Cardiac septum (tissue), 1 donor: ENCODE results near the gene RBM39. TPM values are rescaled to one million over a fixed set of nuclear protein-coding genes. Genes with fewer than 3 reads are reported as not detected.
"Not testable (repeated sequence)": the region's sequence is repeated elsewhere in the genome, so short reads cannot be mapped to it uniquely, and the experiment has no call there.

Experiments used
- DNase-seq: peaks from one replicate; pipeline ENCODE4 v3.0.0-alpha.2; 2020; ENCODE audit warnings: low spot score
- intact Hi-C: fragments of 100-400 bp; cut with DNase I; formaldehyde crosslinking; loops from one replicate; pipeline ENCODE4 v1.14.0; 2022
- total RNA-seq: library from RNA; stranded (reverse); fragmentation: NEBNext Ultra II Directional; extraction: Animal tissue kit (Norgen Biotek cat#: 25700); gene quantifications from one replicate; pipeline ENCODE4 v1.2.1, GENCODE V29; 2021
- donor health status: DM: no; HTN: no; CAD: no.

The RBM39 gene
- total RNA-seq, 1 donor from 2014 or later: 167 TPM

DNA sequence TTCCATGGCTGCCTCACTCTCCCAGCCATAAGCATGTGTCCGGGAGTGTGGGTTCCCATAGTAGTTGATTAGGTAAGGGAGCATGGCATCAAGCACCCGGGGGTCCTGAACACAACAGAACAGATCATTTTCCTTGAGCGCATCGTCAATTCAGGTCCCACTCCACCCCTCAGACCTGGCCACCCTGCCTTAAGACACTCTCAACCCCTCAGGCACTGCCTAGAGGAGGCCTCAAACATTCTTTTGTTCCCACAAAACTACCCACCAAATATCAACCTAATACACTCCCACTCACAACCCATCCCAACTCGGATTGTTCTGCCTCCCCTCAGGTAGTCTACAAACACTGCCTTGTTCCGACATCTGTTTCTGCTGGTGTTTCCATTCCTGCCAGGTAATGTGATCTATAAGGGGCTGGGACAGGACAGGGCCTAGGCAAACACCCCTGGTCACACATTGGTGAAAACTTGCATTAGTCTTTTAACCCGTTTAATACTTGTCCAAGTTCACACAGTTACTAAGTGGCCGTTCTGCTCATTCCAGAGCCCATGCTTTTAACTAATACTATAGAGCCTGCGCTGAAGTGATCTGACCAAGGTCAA lies 44.3 kb downstream of the RBM39 start:
- DNase-seq: no peak
- intact Hi-C loops: loop anchor here (2.0 to 10.0 kb wide), 3 partner anchors 33 to 187 kb away; partner anchors contain the start of genes CPNE1, RBM12 and RBM39

- no peak for DNase-seq
- intact Hi-C loops: loop anchor here (5.0 to 10.0 kb wide), 2 partner anchors 46 to 189 kb away; partner anchors contain the start of gene RBM39
Observed at GRCh38 chr20:35695978-35696377, 46.1 kb downstream of the RBM39 start.

- DNase-seq: no peak
- intact Hi-C loops: loop anchor here (5.0 to 10.0 kb wide), 2 partner anchors 47 to 190 kb away; partner anchors contain the start of gene RBM39
Observed at GRCh38 chr20:35695245-35695749, 46.8 kb downstream of the RBM39 start.

DNA sequence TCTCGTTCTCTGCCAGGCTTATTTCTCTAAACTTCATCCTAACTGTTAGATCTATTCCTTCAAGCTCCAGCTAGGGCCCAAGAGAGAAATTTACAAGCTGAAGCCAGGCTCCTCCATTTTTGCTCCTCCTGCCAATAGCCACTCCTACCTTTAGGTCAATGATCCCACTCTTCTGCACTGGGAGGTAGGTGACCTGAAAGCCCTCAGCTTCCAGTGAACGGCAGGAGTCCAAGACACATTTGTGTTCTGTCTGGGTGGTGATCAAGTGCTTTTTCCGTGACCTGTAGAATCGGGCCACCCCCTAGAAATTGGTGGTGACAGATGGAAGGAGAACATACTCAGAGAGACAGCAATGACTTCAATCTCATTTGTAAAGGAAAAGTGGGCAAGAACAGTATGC lies 51.8 kb downstream of the RBM39 start:
- intact Hi-C loops: loop anchor here (10.0 kb wide), 1 partner anchor 195 kb away; no protein-coding TSS in a partner anchor
- no peak for DNase-seq

GRCh38 chr20:35686872-35687271 lies 55.2 kb downstream of the RBM39 start:
- DNase-seq, intact Hi-C loops: not testable (repeated sequence)

- not testable (repeated sequence) for DNase-seq
Observed at GRCh38 chr20:35685368-35685767, 56.7 kb downstream of the RBM39 start.

DNA sequence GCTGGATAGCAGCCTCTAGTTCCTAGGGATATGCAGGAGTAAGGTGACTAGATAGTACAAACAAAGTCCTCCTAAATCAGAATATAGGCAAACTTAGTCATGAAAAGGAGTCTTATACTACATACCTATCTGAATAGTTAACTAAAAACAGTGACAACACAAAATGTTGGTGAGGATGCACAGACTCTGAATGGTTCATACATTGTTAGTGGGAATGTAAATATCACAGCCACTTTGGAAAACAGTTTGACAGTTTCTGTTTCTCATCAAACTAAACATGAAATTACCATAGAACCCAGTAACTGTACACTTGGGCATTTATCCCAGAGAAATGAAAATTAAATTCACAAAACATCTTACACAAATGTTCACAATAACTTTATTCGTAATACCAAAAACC lies 60.1 kb downstream of the RBM39 start:
- intact Hi-C loops: no loop called here
- DNase-seq: no peak

More at GRCh38 chr20:35685368-35685767, 56.7 kb downstream of the RBM39 start:
- intact Hi-C loops: not testable (repeated sequence)

GRCh38 chr20:35680452-35681183 lies 61.4 kb downstream of the RBM39 start:
- intact Hi-C loops: no loop called here
- no peak for DNase-seq

DNA sequence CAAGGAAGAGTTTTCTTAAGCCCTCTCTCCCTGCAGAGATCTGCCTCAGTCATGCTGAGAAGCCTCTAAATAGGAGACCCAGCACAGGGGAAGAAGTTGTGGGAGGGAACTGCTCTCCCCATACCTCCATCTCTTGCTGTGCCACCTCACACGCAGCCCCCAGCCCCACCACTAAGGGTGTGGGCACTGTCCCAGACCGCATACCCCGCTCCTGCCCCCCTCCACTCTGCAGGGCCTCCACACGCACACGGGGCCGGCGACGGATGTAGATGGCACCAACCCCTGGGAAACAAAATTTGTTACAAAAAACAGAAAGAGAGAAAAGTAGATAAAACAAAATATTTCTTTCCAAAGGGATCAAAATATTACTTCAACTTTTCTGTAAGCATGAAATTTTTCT lies 67.1 kb downstream of the RBM39 start:
- intact Hi-C loops: no loop called here
- DNase-seq: no peak

DNA sequence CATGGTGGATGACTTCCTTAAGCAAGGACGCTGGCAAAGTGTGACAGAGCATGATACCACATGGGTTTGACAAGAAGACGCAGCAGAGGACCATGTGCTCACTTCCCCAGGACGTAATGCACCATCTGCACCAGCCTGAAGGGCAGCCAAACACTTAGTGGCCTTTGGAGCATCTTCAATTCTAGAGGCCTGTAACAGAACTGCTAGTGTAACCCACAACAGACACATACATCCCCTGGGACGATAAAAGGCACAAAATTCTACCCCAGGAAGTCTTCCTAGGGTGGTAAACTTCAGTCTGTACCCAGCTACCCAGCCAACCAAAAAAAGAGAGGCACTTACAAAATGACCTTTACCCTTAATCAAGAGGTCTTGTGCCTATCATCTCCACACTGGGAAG lies 68.2 kb downstream of the RBM39 start:
- intact Hi-C loops: no loop called here
- DNase-seq: no peak

DNA sequence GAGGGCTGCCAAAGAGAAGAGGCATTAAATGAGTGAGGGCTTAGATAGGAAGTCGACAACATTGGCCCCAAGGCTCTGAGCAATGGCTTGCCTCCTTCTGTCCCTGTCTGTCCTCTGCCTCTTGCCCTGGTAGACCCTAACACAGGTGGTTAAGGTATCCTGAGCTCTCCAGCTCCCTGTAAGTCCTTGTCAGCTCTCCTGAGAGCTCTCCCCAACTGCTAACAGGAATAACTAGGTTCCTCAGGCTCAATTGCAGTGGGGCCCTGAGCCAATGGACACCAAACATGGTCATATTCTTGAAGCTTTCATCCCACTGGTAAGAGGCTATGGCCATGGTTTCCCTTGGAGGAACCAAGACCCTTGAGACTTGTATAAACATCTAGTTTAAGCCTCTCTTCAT lies 72.4 kb downstream of the RBM39 start:
- intact Hi-C loops: no loop called here
- DNase-seq: no peak

DNA sequence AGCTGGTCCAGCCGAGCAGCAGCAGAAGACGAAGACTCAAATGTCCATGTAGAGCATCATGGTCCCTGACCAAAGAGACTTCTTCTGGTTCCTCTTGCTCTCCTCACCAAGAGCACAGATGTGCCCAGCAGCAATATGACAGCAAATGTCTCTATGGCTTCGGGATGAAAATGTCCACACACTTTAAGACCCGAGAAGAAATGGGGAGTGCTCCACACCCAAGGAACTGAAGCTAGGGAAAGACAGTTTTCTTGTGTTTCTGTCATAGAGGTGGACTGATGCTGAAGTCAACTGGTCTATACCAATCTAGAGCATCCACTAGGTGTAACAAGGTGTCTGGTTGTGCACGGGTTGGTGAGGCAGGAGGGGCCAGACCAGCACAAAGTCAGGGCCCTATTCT lies 72.8 kb downstream of the RBM39 start:
- intact Hi-C loops: no loop called here
- no peak for DNase-seq

GRCh38 chr20:35665949-35666288 lies 76.1 kb downstream of the RBM39 start:
- DNase-seq: no peak
- intact Hi-C loops: loop anchor here (2.0 kb wide), 3 partner anchors 33 to 77 kb away; partner anchors contain the start of genes NFS1, RBM39 and ROMO1

DNA sequence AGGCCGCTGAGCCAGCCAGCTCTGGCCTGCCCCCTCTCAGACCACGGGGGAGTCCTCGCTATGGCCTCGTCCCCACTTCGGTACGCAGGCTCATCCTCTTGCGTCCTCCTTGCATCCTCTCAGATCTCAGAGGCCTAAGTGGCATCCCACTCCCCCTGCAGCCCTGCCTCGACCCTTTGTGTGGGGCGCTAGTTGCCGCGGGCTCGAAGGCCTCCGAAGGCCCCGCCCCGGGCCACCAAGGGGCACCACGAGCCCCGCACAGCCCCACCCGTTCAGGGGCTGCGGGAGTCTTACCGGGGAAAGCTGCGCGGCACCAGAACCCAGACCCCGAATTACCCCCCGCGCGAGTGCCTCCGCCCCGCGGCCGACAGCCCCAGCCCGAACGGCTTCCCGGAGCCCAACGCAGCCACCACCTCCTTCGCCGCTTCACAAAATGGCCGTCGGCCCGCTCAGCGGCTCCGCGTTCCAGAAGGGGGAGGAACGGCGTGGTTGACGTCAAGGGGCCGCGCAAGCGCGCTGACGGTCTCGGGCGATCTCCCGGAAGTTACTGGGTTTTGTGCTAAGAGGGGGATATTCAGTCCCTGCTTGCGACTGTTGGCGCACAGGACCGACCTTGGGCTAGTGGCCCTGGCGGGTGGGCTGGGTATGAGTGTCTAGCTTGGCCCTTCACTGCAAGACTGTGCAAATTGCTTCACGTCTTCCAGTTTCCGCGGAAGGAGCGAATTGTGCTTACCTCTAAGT lies 77.4 kb downstream of the RBM39 start, which contains the start of the genes CPNE1 and RBM12:
CPNE1 (minus strand) TSS at position 435 of the 741 bp plus-strand sequence. CDS start 31,977 bp downstream, outside the sequence.
RBM12 (minus strand) TSS at position 435 of the 741 bp plus-strand sequence. CDS start 9,578 bp downstream, outside the sequence.
- intact Hi-C loops: loop anchor here (2.0 kb wide), 3 partner anchors 34 to 78 kb away; partner anchors contain the start of genes NFS1, RBM39 and ROMO1

DNA sequence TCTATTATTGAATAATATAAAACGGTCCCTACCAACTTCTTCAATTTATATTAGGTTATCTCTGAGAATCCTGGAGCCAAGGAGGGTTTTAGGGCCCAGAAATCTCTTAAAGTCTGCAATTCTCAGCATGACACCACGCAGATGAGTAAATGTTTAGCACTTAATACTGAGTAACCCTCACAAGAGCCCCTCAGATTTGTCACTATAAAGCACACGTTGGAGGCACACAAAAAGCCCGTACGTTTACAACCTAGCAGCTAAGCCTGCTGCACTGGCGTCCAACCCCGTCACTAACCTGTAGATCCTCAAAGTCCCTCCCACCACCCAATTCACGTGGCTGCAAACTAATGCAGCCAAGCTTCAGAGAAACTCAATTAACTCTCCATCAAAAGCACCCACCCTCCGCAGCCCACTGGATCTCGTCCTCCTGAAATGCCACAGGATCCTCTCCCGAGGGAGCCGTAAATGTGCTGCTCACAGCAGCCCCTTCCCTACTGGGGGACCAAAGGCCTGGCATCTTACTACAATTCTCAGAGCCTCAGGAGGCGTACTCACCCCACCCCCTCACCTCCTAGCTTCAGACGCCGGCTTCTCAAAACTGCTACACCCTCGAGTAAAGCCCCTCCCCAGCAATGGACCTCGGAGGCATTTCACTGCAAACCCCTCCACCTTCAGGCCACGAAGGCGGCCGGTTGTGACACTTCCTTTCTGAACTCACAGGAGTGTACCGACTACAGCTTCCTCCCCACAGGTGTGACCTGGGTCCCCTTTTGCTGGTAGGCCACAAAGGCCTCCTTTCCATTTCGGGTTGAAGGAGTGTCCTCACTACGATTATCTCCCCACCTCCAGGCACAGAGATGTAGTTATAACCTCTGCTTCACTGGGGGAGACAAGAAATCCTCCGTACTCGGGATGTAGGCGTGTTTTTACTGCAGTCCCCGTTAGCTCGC lies 78.3 kb downstream of the RBM39 start:
- DNase-seq: peak; percentile 82
- intact Hi-C loops: loop anchor here (2.0 kb wide), 3 partner anchors 35 to 79 kb away; partner anchors contain the start of genes NFS1, RBM39 and ROMO1

More for the DNA sequence above, 77.4 kb downstream of the RBM39 start, which contains the start of the genes CPNE1 and RBM12:
- DNase-seq: peak; percentile 97

DNA sequence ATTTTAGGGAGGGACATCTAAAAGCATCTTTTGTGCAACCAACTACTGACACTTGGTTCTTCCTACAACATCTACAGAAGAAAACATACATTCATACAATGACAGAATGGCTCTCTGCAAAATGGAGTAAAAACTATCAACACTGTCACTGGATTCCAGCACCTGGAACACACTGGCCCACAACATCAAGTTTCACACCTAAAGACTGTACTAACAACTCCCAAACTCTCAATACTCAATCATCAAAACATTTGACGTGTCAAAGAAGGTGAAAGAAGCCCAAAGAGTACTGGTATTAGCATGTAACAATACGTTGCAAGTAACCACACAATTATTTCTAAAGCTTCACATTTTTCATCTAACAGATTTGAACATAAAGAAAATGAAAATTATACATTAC lies 79.5 kb downstream of the RBM39 start:
- no peak for DNase-seq
- intact Hi-C loops: no loop called here

DNA sequence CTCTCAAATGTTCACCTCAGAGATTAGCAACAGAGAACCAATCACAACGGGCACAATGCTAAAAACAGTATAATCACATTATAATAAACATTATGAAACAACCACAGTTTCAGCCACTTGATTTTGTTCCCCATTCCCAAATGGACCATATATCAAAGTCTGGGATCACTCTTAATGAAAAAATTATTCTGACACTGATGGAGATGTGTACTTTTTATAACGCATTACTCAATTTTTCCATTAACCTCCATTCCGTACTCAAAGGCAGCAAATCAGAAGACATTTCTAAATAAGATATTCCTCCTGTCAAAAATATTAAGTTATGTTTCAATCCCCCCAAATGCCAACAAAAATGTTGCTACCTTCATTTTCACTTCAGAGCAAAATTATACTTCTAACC lies 80.2 kb downstream of the RBM39 start:
- intact Hi-C loops: no loop called here
- no peak for DNase-seq

- intact Hi-C loops: no loop called here
- no peak for DNase-seq
Observed at GRCh38 chr20:35661053-35661452, 81.0 kb downstream of the RBM39 start.
